Neural cell (in vitro differentiated cells): ENCODE data around the gene TRPM2. TPM values are rescaled to one million over a fixed set of nuclear protein-coding genes. Genes with fewer than 3 reads are reported as not detected.

Source experiments
- H2AFZ ChIP-seq: fragments of 200-600, 300-800 bp; sonication (generic), shearing (Covaris generic); 2 replicates; pipeline ENCODE4 v1.6.0; 2014; ENCODE audit warnings: low read depth, mild to moderate bottlenecking, antibody characterized with exemption, low read length, moderate library complexity
- H3F3A ChIP-seq: fragments of 200-600 bp; shearing (Covaris generic); 2 replicates; pipeline ENCODE4 v1.6.1; 2016; ENCODE audit warnings: mild to moderate bottlenecking, moderate library complexity, mixed read lengths, antibody characterized with exemption, low read length; ENCODE audit not compliant: insufficient read depth, poor library complexity, severe bottlenecking
- H3K27ac ChIP-seq: fragments of 200-600, 300-800 bp; sonication (generic), shearing (Covaris generic); 2 replicates; pipeline ENCODE4 v1.5.1; 2014; ENCODE audit warnings: mild to moderate bottlenecking, low read length, moderate library complexity
- H3K27me3 ChIP-seq: fragments of 300-800, 200-600 bp; sonication (generic), shearing (Covaris generic); 2 replicates; pipeline ENCODE4 v1.6.0; 2014; ENCODE audit warnings: mild to moderate bottlenecking, low read depth, low read length, moderate library complexity; ENCODE audit not compliant: insufficient read depth
- H3K36me3 ChIP-seq: fragments of 300-800, 200-600 bp; sonication (generic), shearing (Covaris generic); 2 replicates; pipeline ENCODE4 v1.5.1; 2014; ENCODE audit warnings: mild to moderate bottlenecking, antibody characterized with exemption, low read length, moderate library complexity; ENCODE audit not compliant: insufficient read depth
- H3K4me2 ChIP-seq: fragments of 300-800, 200-600 bp; sonication (generic), shearing (Covaris generic); 2 replicates; pipeline ENCODE4 v1.6.0; 2014; ENCODE audit warnings: mild to moderate bottlenecking, low read length
- H3K4me3 ChIP-seq: fragments of 300-800, 200-600 bp; sonication (generic), shearing (Covaris generic); 2 replicates; pipeline ENCODE4 v1.5.1; 2014; ENCODE audit warnings: mild to moderate bottlenecking, low read length, moderate library complexity
- H3K79me2 ChIP-seq: fragments of 200-600 bp; shearing (Covaris generic); replicated peaks from 2 replicates; pipeline ENCODE4 v1.6.0; 2014; ENCODE audit warnings: mild to moderate bottlenecking, low read length, moderate library complexity; ENCODE audit not compliant: insufficient read depth
- H3K9ac ChIP-seq: fragments of 300-800, 200-600 bp; sonication (generic), shearing (Covaris generic); 2 replicates; pipeline ENCODE4 v1.6.1; 2016; ENCODE audit warnings: mild to moderate bottlenecking, low read length, mixed read lengths
- H3K9me2 ChIP-seq: fragments of 200-600 bp; shearing (Covaris generic); 2 replicates; pipeline ENCODE4 v1.6.1; 2016; ENCODE audit warnings: mild to moderate bottlenecking, low read length, mixed read lengths; ENCODE audit not compliant: insufficient read depth
- H3K9me3 ChIP-seq: fragments of 200-600, 300-800 bp; sonication (generic), shearing (Covaris generic); 2 replicates; pipeline ENCODE4 v1.6.1; 2016; ENCODE audit warnings: mild to moderate bottlenecking, mixed run types, low read length, moderate library complexity, mixed read lengths
- H4K20me1 ChIP-seq: fragments of 200-600 bp; shearing (Covaris generic); 2 replicates; pipeline ENCODE4 v1.6.1; 2016; ENCODE audit warnings: mild to moderate bottlenecking, mixed run types; ENCODE audit not compliant: insufficient read depth
- EP300 ChIP-seq: fragments of 450-650 bp; conservative IDR thresholded peaks from 2 replicates; pipeline ENCODE4 v1.6.1; 2014; ENCODE audit warnings: antibody characterized with exemption, mild to moderate bottlenecking, moderate library complexity; ENCODE audit not compliant: poor library complexity, severe bottlenecking
- EZH2 ChIP-seq: fragments of 200-600, 300-800 bp; shearing (Covaris generic), sonication (generic); IDR thresholded peaks from 2 replicates; pipeline ENCODE4 v1.6.1; 2014; ENCODE audit warnings: antibody characterized with exemption, low read length, borderline replicate concordance, mild to moderate bottlenecking; ENCODE audit not compliant: insufficient read depth, poor library complexity, severe bottlenecking
- MXI1 ChIP-seq: fragments of 450-650 bp; conservative IDR thresholded peaks from 2 replicates; pipeline ENCODE4 v1.6.1; 2014; ENCODE audit warnings: antibody characterized with exemption, mild to moderate bottlenecking; ENCODE audit not compliant: poor library complexity, severe bottlenecking
- POLR2AphosphoS5 ChIP-seq: IDR thresholded peaks from 2 replicates; pipeline ENCODE4 v1.6.1; 2012
- RAD21 ChIP-seq: fragments of 450-650 bp; conservative IDR thresholded peaks from 2 replicates; pipeline ENCODE4 v1.6.1; 2014; ENCODE audit warnings: antibody characterized with exemption, mild to moderate bottlenecking, moderate library complexity
- SMC3 ChIP-seq: fragments of 450-650 bp; conservative IDR thresholded peaks from 2 replicates; pipeline ENCODE4 v1.6.1; 2014; ENCODE audit warnings: antibody characterized with exemption, mild to moderate bottlenecking, moderate library complexity; ENCODE audit not compliant: poor library complexity
- TAF1 ChIP-seq: IDR thresholded peaks from 2 replicates; pipeline ENCODE4 v1.6.1; 2012; ENCODE audit warnings: low read depth
- polyA plus RNA-seq: library from polyadenylated mRNA; depleted of rRNA; stranded (reverse); fragments of >200 nt; gene quantifications from 2 replicates; pipeline ENCODE4 v1.2.3, GENCODE V29; 2014
- TF ChIP-seq, protein P1 (sequence below): fragments of 450-650 bp; IDR thresholded peaks from 2 replicates; pipeline ENCODE4 v1.5.1; 2014; ENCODE audit warnings: antibody characterized with exemption, mild to moderate bottlenecking, moderate library complexity; ENCODE audit not compliant: poor library complexity, severe bottlenecking
- TF ChIP-seq, protein P2 (sequence below): IDR thresholded peaks from 2 replicates; pipeline ENCODE4 v1.6.1; 2012; ENCODE audit warnings: borderline replicate concordance

The TRPM2 gene
- polyA plus RNA-seq, 1 donor from 2014 or later, result 0.14 TPM

DNA sequence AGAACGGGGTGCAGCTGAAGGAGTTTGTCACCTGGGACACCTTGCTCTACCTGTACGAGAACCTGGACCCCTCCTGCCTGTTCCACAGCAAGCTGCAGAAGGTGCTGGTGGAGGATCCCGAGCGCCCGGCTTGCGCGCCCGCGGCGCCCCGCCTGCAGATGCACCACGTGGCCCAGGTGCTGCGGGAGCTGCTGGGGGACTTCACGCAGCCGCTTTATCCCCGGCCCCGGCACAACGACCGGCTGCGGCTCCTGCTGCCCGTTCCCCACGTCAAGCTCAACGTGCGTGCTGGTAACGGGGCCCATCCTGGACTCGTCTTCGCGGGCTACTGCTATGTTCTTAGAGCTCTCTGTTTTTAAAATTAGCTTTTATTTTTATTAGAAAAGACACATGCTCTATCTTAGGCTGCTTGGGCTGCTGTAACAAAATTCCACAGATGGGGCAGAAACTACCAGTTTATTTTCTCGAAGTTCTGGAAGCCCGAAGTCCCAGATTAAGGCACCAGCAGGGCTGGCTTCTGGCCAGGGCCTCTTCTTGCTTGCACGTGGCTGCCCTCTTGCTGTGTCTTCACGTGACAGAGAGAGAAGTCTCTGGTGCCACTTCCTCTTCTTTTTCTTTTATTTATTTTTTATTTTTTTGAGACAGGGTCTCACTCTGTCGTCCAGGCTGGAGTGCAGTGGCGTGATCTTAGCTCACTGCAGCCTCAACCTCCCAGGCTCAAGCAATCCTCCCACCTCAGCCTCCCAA is 38.1 kb downstream of the TRPM2 start:
- H3K9me3 ChIP-seq, result peaks cover 3% of the 10 kb centered on the region
- H3K27me3 ChIP-seq, result no peaks in the 10 kb centered on the region
- no peak for TF ChIP-seq POLR2AphosphoS5
- no peak for TF ChIP-seq EP300
- TF ChIP-seq TAF1, result no peak
- no peak for TF ChIP-seq SMC3
- no peak for TF ChIP-seq RAD21
- no peak for TF ChIP-seq EZH2
- TF ChIP-seq, protein P1, sequence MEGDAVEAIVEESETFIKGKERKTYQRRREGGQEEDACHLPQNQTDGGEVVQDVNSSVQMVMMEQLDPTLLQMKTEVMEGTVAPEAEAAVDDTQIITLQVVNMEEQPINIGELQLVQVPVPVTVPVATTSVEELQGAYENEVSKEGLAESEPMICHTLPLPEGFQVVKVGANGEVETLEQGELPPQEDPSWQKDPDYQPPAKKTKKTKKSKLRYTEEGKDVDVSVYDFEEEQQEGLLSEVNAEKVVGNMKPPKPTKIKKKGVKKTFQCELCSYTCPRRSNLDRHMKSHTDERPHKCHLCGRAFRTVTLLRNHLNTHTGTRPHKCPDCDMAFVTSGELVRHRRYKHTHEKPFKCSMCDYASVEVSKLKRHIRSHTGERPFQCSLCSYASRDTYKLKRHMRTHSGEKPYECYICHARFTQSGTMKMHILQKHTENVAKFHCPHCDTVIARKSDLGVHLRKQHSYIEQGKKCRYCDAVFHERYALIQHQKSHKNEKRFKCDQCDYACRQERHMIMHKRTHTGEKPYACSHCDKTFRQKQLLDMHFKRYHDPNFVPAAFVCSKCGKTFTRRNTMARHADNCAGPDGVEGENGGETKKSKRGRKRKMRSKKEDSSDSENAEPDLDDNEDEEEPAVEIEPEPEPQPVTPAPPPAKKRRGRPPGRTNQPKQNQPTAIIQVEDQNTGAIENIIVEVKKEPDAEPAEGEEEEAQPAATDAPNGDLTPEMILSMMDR, result no peak
- TF ChIP-seq, protein P2, sequence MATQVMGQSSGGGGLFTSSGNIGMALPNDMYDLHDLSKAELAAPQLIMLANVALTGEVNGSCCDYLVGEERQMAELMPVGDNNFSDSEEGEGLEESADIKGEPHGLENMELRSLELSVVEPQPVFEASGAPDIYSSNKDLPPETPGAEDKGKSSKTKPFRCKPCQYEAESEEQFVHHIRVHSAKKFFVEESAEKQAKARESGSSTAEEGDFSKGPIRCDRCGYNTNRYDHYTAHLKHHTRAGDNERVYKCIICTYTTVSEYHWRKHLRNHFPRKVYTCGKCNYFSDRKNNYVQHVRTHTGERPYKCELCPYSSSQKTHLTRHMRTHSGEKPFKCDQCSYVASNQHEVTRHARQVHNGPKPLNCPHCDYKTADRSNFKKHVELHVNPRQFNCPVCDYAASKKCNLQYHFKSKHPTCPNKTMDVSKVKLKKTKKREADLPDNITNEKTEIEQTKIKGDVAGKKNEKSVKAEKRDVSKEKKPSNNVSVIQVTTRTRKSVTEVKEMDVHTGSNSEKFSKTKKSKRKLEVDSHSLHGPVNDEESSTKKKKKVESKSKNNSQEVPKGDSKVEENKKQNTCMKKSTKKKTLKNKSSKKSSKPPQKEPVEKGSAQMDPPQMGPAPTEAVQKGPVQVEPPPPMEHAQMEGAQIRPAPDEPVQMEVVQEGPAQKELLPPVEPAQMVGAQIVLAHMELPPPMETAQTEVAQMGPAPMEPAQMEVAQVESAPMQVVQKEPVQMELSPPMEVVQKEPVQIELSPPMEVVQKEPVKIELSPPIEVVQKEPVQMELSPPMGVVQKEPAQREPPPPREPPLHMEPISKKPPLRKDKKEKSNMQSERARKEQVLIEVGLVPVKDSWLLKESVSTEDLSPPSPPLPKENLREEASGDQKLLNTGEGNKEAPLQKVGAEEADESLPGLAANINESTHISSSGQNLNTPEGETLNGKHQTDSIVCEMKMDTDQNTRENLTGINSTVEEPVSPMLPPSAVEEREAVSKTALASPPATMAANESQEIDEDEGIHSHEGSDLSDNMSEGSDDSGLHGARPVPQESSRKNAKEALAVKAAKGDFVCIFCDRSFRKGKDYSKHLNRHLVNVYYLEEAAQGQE, result no peak
- no peak for TF ChIP-seq MXI1
- no peak overlapping the region for H3K4me3 ChIP-seq
- H4K20me1 ChIP-seq, result no peaks in the 10 kb centered on the region
- no peaks in the 10 kb centered on the region for H3F3A ChIP-seq
- no peaks in the 10 kb centered on the region for H3K79me2 ChIP-seq
- no peak overlapping the region for H3K27ac ChIP-seq
- no peak overlapping the region for H3K9ac ChIP-seq
- no peaks in the 10 kb centered on the region for H3K9me2 ChIP-seq
- no peak overlapping the region for H3K4me2 ChIP-seq
- H3K36me3 ChIP-seq, result no peaks in the 10 kb centered on the region
- H2AFZ ChIP-seq, result no peak overlapping the region

DNA sequence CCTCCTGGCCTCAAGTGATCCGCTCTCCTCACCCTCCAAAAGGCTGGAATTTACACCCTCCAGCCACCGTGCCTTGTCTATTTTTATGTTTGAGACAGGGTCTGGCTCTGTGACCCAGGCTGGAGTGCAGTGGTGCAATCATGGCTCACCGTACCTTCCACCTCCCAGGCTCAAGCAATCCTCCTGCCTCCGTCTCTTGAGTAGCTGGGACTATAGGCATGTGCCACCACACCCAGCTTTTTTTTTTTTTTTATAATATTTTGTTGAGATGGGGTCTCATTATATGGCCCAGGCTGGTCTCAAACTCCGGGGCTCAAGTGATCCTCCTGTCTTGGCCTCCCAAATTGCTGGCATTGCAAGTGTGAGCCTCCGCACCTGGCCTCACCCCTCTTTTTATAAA is 38.8 kb downstream of the TRPM2 start:
- no peaks in the 10 kb centered on the region for H3K9me2 ChIP-seq
- TF ChIP-seq EZH2, result no peak
- TF ChIP-seq EP300, result no peak
- TF ChIP-seq SMC3, result no peak
- TF ChIP-seq, protein P1, result no peak
- TF ChIP-seq TAF1, result no peak
- no peaks in the 10 kb centered on the region for H3K36me3 ChIP-seq
- H3K4me2 ChIP-seq, result no peak overlapping the region
- no peak overlapping the region for H3K9ac ChIP-seq
- H3K27ac ChIP-seq, result no peak overlapping the region
- H4K20me1 ChIP-seq, result no peaks in the 10 kb centered on the region
- no peak overlapping the region for H3K4me3 ChIP-seq
- H3K27me3 ChIP-seq, result no peaks in the 10 kb centered on the region
- H2AFZ ChIP-seq, result no peak overlapping the region
- no peaks in the 10 kb centered on the region for H3K79me2 ChIP-seq
- H3F3A ChIP-seq, result no peaks in the 10 kb centered on the region
- H3K9me3 ChIP-seq, result no peaks in the 10 kb centered on the region
